GM19438 (cell line): Measurements from ENCODE around the gene TRABD2B.

ENCODE experiments used
- ATAC-seq: cut with Tn5 transposase; IDR thresholded peaks from one replicate; pipeline ENCODE4 v1.9.1; 2021; ENCODE audit warnings: low read depth; ENCODE audit not compliant: unreplicated experiment

The TRABD2B gene

GRCh38 chr1:47993881-47994625 lies 3.1 kb downstream of the TRABD2B start:
- ATAC-seq: no peak

GRCh38 chr1:47993416-47993740 lies 3.8 kb downstream of the TRABD2B start:
- no peak for ATAC-seq

- no peak for ATAC-seq
Measured at GRCh38 chr1:47992720-47993415, 4.3 kb downstream of the TRABD2B start.

GRCh38 chr1:47991673-47992072 lies 5.5 kb downstream of the TRABD2B start:
- ATAC-seq: no peak

GRCh38 chr1:47991187-47991586 lies 6.0 kb downstream of the TRABD2B start:
- no peak for ATAC-seq

GRCh38 chr1:47990286-47990685 lies 6.9 kb downstream of the TRABD2B start:
- ATAC-seq: no peak

GRCh38 chr1:47987601-47988000 lies 9.6 kb downstream of the TRABD2B start:
- no peak for ATAC-seq

GRCh38 chr1:47986761-47987200 lies 10.4 kb downstream of the TRABD2B start:
- no peak for ATAC-seq

- ATAC-seq: no peak
Measured at GRCh38 chr1:47985018-47985417, 12.2 kb downstream of the TRABD2B start.

GRCh38 chr1:47984175-47984789 lies 12.9 kb downstream of the TRABD2B start:
- ATAC-seq: no peak

GRCh38 chr1:47983691-47984090 lies 13.5 kb downstream of the TRABD2B start:
- no peak for ATAC-seq

GRCh38 chr1:47981667-47982350 lies 15.4 kb downstream of the TRABD2B start:
- ATAC-seq: no peak

- no peak for ATAC-seq
Measured at GRCh38 chr1:47980501-47980900, 16.7 kb downstream of the TRABD2B start.

GRCh38 chr1:47979724-47980123 lies 17.5 kb downstream of the TRABD2B start:
- no peak for ATAC-seq

- ATAC-seq: no peak
Measured at GRCh38 chr1:47978486-47978885, 18.7 kb downstream of the TRABD2B start.

GRCh38 chr1:47976728-47977127 lies 20.5 kb downstream of the TRABD2B start:
- no peak for ATAC-seq

GRCh38 chr1:47976267-47976666 lies 20.9 kb downstream of the TRABD2B start:
- ATAC-seq: no peak

GRCh38 chr1:47975302-47975921 lies 21.8 kb downstream of the TRABD2B start:
- no peak for ATAC-seq

- ATAC-seq: no peak
Measured at GRCh38 chr1:47972864-47973432, 24.2 kb downstream of the TRABD2B start.

GRCh38 chr1:47971385-47972160 lies 25.6 kb downstream of the TRABD2B start:
- no peak for ATAC-seq
